ENCODE measurements around the gene KLB. TPM values are rescaled to one million over a fixed set of nuclear protein-coding genes. Genes with fewer than 3 reads are reported as not detected.
"Not testable (repeated sequence)": the region's sequence is repeated elsewhere in the genome, so short reads cannot be mapped to it uniquely, and the experiment has no call there.

KLB gene
- total RNA-seq, result not detected

DNA sequence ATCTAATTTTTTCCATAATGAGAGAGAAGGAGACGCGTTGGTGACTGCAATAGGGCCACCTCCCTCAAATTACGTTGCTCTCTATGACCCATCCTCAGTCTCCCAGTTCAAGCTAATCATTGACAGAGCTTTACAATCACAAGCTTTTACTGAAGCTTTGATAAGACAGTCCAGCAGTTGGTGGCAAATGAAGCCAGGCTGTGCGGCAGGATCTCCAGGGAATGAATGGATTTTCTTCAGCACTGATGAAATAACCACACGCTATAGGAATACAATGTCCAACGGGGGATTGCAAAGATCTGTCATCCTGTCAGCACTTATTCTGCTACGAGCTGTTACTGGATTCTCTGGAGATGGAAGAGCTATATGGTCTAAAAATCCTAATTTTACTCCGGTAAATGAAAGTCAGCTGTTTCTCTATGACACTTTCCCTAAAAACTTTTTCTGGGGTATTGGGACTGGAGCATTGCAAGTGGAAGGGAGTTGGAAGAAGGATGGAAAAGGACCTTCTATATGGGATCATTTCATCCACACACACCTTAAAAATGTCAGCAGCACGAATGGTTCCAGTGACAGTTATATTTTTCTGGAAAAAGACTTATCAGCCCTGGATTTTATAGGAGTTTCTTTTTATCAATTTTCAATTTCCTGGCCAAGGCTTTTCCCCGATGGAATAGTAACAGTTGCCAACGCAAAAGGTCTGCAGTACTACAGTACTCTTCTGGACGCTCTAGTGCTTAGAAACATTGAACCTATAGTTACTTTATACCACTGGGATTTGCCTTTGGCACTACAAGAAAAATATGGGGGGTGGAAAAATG lies at the start of gene KLB:
KLB (plus strand) TSS at position 168 of the 821 bp plus-strand sequence; CDS start at position 188, 20 bp downstream.
- no peak within 1 kb of the TSS for H3K4me3 Mint-ChIP-seq
- H3K27ac Mint-ChIP-seq, result no peak within 1 kb of the TSS
- ATAC-seq (no peak), DNase-seq (no peak)
- no peaks in the 10 kb centered on the region for H3K27me3 Mint-ChIP-seq
- POLR2A ChIA-PET, result no interaction called here
- CTCF ChIA-PET, result interaction anchor here (1.2 to 1.6 kb wide), 4 partner anchors 8 to 78 kb away, joined by 3 to 6 read pairs (median 4); no protein-coding TSS in a partner anchor
- intact Hi-C loops (cut with DNase I, micrococcal nuclease), result no loop called here
- H3K36me3 Mint-ChIP-seq (ENCODE audit: low read depth), result no peaks in the 10 kb centered on the region
- no peaks in the 10 kb centered on the region for H3K4me1 Mint-ChIP-seq
- no peaks in the 10 kb centered on the region for H3K9me3 Mint-ChIP-seq (ENCODE audit: low read depth)

DNA sequence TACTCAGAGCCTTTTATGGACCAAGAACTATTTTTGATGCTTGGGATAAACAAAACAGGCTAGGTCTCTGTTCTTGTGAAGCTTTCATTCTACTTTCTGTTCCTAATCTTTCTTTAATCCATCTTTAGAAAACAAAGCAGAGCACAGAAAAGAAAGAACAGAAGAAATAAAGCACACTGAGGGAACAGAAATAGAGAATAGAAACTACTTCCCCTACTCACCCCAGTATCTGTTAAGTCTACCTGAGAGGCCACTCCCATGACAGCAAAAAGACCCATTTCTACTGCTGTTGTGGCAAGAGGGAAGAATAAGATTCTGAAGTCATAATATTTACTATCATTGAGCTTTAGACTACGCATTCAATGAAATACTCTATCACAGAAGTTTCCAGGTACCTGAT lies 49.7 kb upstream of the KLB start:
- Mint-ChIP-seq H3K27ac (peak overlapping the region; percentile 78), H3K9me3 (ENCODE audit: low read depth) (no peaks in the 10 kb centered on the region), H3K4me1 (peaks cover 69% of the 10 kb centered on the region), H3K4me3 (peak overlapping the region; percentile 22), H3K36me3 (ENCODE audit: low read depth) (peaks cover 28% of the 10 kb centered on the region), H3K27me3 (no peaks in the 10 kb centered on the region)
- no peak for ATAC-seq
- CTCF ChIA-PET, result interaction anchor here (0.5 to 5.1 kb wide), 2 partner anchors 8 to 1266 kb away, joined by 3 to 30 read pairs; partner anchors contain the start of gene RFC1
- intact Hi-C loops (cut with DNase I, micrococcal nuclease), result loop anchor here (10.0 kb wide), 5 partner anchors 322 to 1318 kb away; partner anchors contain the start of genes N4BP2 (in 1 of the 2) and TMEM156 (in 1 of the 2)
- POLR2A ChIA-PET, result interaction anchor here (2.4 kb wide), 1 partner anchor 10 kb away, joined by 11 read pairs; the partner anchor contains the start of gene RFC1
- DNase-seq, result no peak

GRCh38 chr4:39360611-39361010 lies 46.1 kb upstream of the KLB start:
- H3K4me3 Mint-ChIP-seq; DNase-seq; H3K9me3 Mint-ChIP-seq (ENCODE audit: low read depth); H3K27ac Mint-ChIP-seq; intact Hi-C loops (cut with DNase I, micrococcal nuclease); ATAC-seq; H3K27me3 Mint-ChIP-seq; POLR2A ChIA-PET: not testable (repeated sequence)
- CTCF ChIA-PET, result interaction anchor here (0.6 kb wide), 1 partner anchor 31 kb away, joined by 3 read pairs; no protein-coding TSS in a partner anchor
- Mint-ChIP-seq H3K4me1 (peaks cover 60% of the 10 kb centered on the region), H3K36me3 (ENCODE audit: low read depth) (peaks cover 34% of the 10 kb centered on the region)

- ChIA-PET POLR2A (interaction anchor here (0.6 to 0.7 kb wide), 3 partner anchors 9 to 1208 kb away, joined by 4 to 7 read pairs (median 5); no protein-coding TSS in a partner anchor), CTCF (interaction anchor here (1.0 kb wide), 1 partner anchor 10 kb away, joined by 3 read pairs; no protein-coding TSS in a partner anchor)
- ATAC-seq (no peak), DNase-seq (no peak)
- Mint-ChIP-seq H3K4me3 (peak overlapping the region; percentile 7), H3K27me3 (no peaks in the 10 kb centered on the region), H3K27ac (peak overlapping the region; percentile 44), H3K9me3 (ENCODE audit: low read depth) (no peaks in the 10 kb centered on the region), H3K4me1 (peaks cover 47% of the 10 kb centered on the region), H3K36me3 (ENCODE audit: low read depth) (peaks cover 36% of the 10 kb centered on the region)
- intact Hi-C loops (cut with DNase I, micrococcal nuclease), result no loop called here
These were observed 43.9 kb upstream of the KLB start for GRCh38 chr4:39362827-39363226.

GRCh38 chr4:39363773-39364393 lies 42.8 kb upstream of the KLB start:
- DNase-seq (no peak), ATAC-seq (peak; percentile 37)
- POLR2A ChIA-PET, result interaction anchor here (0.7 to 2.9 kb wide), 3 partner anchors 11 to 415 kb away, joined by 6 to 23 read pairs (median 11); partner anchors contain the start of genes LIAS and RPL9
- H3K27ac Mint-ChIP-seq, result peak overlapping the region; percentile 88
- CTCF ChIA-PET, result interaction anchor here (1.4 to 4.3 kb wide), 3 partner anchors 9 to 182 kb away, joined by 4 to 30 read pairs (median 5); partner anchors contain the start of gene WDR19
- H3K27me3 Mint-ChIP-seq, result no peaks in the 10 kb centered on the region
- peaks cover 38% of the 10 kb centered on the region for H3K4me1 Mint-ChIP-seq
- intact Hi-C loops (cut with DNase I, micrococcal nuclease), result loop anchor here in 1 of 2 experiments (2.0 kb wide), 1 partner anchor 319 kb away; no protein-coding TSS in a partner anchor
- peak overlapping the region; percentile 98 for H3K4me3 Mint-ChIP-seq
- H3K36me3 Mint-ChIP-seq (ENCODE audit: low read depth), result peaks cover 31% of the 10 kb centered on the region
- H3K9me3 Mint-ChIP-seq (ENCODE audit: low read depth), result peaks cover 2% of the 10 kb centered on the region

DNA sequence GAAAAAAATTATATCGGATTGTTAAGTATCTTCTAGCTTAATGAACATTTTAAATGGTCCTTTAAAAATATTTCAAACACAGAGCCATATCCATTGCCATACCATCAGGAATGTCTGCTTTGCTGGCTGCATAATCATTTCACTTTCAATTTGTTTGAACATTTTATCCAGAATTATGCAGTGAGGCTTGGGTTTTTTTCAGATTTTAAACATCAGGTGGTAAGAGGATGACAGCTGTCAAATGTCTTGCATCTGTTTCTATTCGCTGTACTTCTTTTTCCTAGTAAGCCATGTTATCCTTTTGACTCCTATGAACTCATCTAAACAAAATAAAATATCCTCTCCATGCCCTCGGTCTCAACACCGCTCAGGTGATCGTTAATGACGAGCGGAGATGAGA lies 41.4 kb upstream of the KLB start:
- no peak for DNase-seq
- H3K27me3 Mint-ChIP-seq, result no peaks in the 10 kb centered on the region
- peak; percentile 8 for ATAC-seq
- ChIA-PET CTCF (interaction anchor here (1.1 to 4.3 kb wide), 4 partner anchors 10 to 184 kb away, joined by 3 to 30 read pairs (median 4); partner anchors contain the start of gene WDR19), POLR2A (interaction anchor here (0.7 to 2.9 kb wide), 6 partner anchors 12 to 609 kb away, joined by 3 to 23 read pairs (median 8); partner anchors contain the start of genes LIAS, RPL9 and UGDH)
- peaks cover 26% of the 10 kb centered on the region for H3K36me3 Mint-ChIP-seq (ENCODE audit: low read depth)
- intact Hi-C loops (cut with DNase I, micrococcal nuclease), result loop anchor here in 1 of 2 experiments (2.0 to 5.0 kb wide), 2 partner anchors 321 to 332 kb away; partner anchors contain the start of gene UBE2K
- H3K4me1 Mint-ChIP-seq, result peaks cover 32% of the 10 kb centered on the region
- peaks cover 2% of the 10 kb centered on the region for H3K9me3 Mint-ChIP-seq (ENCODE audit: low read depth)
- peak overlapping the region; percentile 98 for H3K4me3 Mint-ChIP-seq
- H3K27ac Mint-ChIP-seq, result peak overlapping the region; percentile 97

- ATAC-seq (peak; percentile 90), DNase-seq (peak; percentile 97)
- no peaks in the 10 kb centered on the region for H3K27me3 Mint-ChIP-seq
- H3K27ac Mint-ChIP-seq, result peak within 1 kb of the TSS; percentile 97
- POLR2A ChIA-PET, result interaction anchor here (0.7 to 2.9 kb wide), 9 partner anchors 9 to 608 kb away, joined by 3 to 23 read pairs (median 6); partner anchors contain the start of genes LIAS, RPL9 and UGDH
- CTCF ChIA-PET, result interaction anchor here (0.6 to 4.3 kb wide), 7 partner anchors 9 to 103 kb away, joined by 3 to 30 read pairs (median 3); no protein-coding TSS in a partner anchor
- intact Hi-C loops (cut with DNase I, micrococcal nuclease), result loop anchor here (1.0 to 5.0 kb wide), 8 partner anchors 13 to 611 kb away; partner anchors contain the start of genes PDS5A (in 1 of the 2), RPL9 (in 1 of the 2), UBE2K (in 1 of the 2) and UGDH (in 1 of the 2)
- peaks cover 29% of the 10 kb centered on the region for H3K36me3 Mint-ChIP-seq (ENCODE audit: low read depth)
- peaks cover 2% of the 10 kb centered on the region for H3K9me3 Mint-ChIP-seq (ENCODE audit: low read depth)
- H3K4me1 Mint-ChIP-seq, result peaks cover 32% of the 10 kb centered on the region
- peak within 1 kb of the TSS; percentile 98 for H3K4me3 Mint-ChIP-seq
These were observed 40.6 kb upstream of the KLB start, which contains the start of gene RFC1 for GRCh38 chr4:39365830-39366771. TSS of gene RFC1 (minus strand) at chr4:39366362. CDS start at chr4:39366241, 121 bp downstream.

DNA sequence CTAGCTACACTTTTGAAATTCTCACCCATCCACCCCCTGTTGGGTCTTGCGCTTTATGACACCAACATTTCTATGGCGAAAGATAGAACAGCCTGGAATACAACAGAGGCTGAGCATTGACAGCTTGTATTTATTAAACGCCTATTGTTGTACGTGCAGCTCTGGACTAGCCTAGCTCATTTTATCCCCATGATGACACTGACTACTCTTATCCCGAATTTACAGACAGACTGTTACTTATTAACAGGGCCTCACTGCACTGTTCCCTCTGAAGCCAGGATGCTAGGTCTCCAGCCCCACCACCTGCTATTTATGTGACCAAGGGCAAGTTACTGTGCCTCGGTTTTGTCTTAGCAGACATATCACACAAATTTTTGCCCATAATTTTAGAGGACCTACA lies 39.6 kb upstream of the KLB start:
- POLR2A ChIA-PET, result interaction anchor here (1.3 to 1.9 kb wide), 2 partner anchors 10 to 85 kb away, joined by 4 to 11 read pairs; no protein-coding TSS in a partner anchor
- Mint-ChIP-seq H3K4me1 (peaks cover 26% of the 10 kb centered on the region), H3K27me3 (no peaks in the 10 kb centered on the region), H3K4me3 (no peak overlapping the region), H3K9me3 (ENCODE audit: low read depth) (peaks cover 10% of the 10 kb centered on the region), H3K36me3 (ENCODE audit: low read depth) (peaks cover 23% of the 10 kb centered on the region), H3K27ac (no peak overlapping the region)
- DNase-seq (no peak), ATAC-seq (no peak)
- intact Hi-C loops (cut with DNase I, micrococcal nuclease), result loop anchor here in 1 of 2 experiments (2.0 to 5.0 kb wide), 3 partner anchors 160 to 610 kb away; partner anchors contain the start of genes PDS5A, UBE2K and UGDH
- CTCF ChIA-PET, result interaction anchor here (0.8 to 4.3 kb wide), 4 partner anchors 8 to 102 kb away, joined by 3 to 30 read pairs (median 3); no protein-coding TSS in a partner anchor

DNA sequence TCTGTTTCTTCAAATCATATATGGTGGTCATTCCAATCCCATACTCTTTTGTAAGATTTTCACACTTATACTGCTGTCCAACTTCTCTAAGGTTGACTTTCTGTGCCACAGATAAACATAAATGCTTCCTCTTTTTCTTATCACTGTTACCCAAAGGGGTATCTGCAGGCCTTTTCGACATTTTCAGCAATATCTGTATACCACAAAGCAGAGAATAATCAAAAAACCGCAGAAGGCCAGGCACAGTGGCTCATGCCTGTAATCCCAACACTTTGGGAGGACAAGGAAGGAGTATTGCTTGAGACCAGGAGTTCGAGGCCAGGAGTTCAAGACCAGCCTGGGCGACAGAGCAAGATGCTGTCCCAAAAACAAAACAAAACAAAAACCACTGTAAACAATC lies 37.4 kb upstream of the KLB start:
- no peak overlapping the region for H3K4me3 Mint-ChIP-seq
- peaks cover 11% of the 10 kb centered on the region for H3K9me3 Mint-ChIP-seq (ENCODE audit: low read depth)
- CTCF ChIA-PET, result no interaction called here
- peaks cover 13% of the 10 kb centered on the region for H3K4me1 Mint-ChIP-seq
- no peaks in the 10 kb centered on the region for H3K27me3 Mint-ChIP-seq
- H3K27ac Mint-ChIP-seq, result no peak overlapping the region
- intact Hi-C loops (cut with DNase I, micrococcal nuclease), result loop anchor here in 1 of 2 experiments (5.0 kb wide), 1 partner anchor 328 kb away; the partner anchor contains the start of gene UBE2K
- H3K36me3 Mint-ChIP-seq (ENCODE audit: low read depth), result peaks cover 14% of the 10 kb centered on the region
- POLR2A ChIA-PET, result no interaction called here
- DNase-seq (no peak), ATAC-seq (no peak)

- intact Hi-C loops (cut with DNase I, micrococcal nuclease); DNase-seq; POLR2A ChIA-PET; H3K4me3 Mint-ChIP-seq; H3K27ac Mint-ChIP-seq; CTCF ChIA-PET; ATAC-seq; H3K27me3 Mint-ChIP-seq; H3K36me3 Mint-ChIP-seq (ENCODE audit: low read depth); H3K4me1 Mint-ChIP-seq: not testable (repeated sequence)
- peaks cover 11% of the 10 kb centered on the region for H3K9me3 Mint-ChIP-seq (ENCODE audit: low read depth)
These were observed 35.5 kb upstream of the KLB start for GRCh38 chr4:39371209-39371608.
